DOHH2 (cell line): ENCODE measurements around the gene GRB14.

ENCODE experiments used
- EZH2phosphoT487 ChIP-seq: fragments of 200-600 bp; sonication (generic); IDR thresholded peaks from 2 replicates; pipeline ENCODE4 v1.6.1; 2017; ENCODE audit warnings: borderline replicate concordance, mild to moderate bottlenecking, antibody characterized with exemption, low read length, moderate library complexity, mixed read lengths
- TF ChIP-seq, protein P1 (sequence below): fragments of 200-600 bp; sonication (generic); IDR thresholded peaks from one replicate; pipeline ENCODE4 v1.5.1; 2014; ENCODE audit warnings: antibody characterized with exemption, mild to moderate bottlenecking, low read depth, low read length; ENCODE audit not compliant: poor library complexity, severe bottlenecking

DNA sequence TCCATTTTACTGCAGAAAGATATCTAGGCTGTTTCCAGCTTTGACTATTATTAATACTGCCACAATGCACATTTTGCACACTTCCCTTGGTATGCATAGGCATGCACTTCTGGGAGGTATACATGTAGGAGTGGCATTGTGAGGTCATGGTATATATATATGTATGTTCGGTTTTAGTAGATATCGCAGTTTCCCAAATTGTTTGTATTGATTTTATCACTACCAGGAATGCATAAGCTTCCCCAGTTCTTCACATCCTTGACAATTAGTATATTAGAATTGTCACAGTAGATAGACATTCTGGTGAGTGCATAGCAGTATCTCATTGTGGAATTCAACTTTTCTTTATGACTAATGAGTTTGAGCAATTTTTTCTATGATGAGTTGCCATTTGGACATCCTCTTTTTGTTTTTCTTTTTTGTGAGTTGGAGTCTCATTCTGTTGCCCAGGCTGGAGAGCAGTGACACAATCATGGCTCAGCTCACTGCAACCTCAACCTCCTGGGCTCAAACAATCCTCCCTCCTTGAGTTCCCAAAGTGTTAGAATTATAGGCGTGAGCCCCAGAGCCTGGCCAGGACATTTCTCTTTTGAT is 4.2 kb upstream of the GRB14 start:
- TF ChIP-seq, protein P1, sequence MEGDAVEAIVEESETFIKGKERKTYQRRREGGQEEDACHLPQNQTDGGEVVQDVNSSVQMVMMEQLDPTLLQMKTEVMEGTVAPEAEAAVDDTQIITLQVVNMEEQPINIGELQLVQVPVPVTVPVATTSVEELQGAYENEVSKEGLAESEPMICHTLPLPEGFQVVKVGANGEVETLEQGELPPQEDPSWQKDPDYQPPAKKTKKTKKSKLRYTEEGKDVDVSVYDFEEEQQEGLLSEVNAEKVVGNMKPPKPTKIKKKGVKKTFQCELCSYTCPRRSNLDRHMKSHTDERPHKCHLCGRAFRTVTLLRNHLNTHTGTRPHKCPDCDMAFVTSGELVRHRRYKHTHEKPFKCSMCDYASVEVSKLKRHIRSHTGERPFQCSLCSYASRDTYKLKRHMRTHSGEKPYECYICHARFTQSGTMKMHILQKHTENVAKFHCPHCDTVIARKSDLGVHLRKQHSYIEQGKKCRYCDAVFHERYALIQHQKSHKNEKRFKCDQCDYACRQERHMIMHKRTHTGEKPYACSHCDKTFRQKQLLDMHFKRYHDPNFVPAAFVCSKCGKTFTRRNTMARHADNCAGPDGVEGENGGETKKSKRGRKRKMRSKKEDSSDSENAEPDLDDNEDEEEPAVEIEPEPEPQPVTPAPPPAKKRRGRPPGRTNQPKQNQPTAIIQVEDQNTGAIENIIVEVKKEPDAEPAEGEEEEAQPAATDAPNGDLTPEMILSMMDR = no peak
- no peak for TF ChIP-seq EZH2phosphoT487
